KMS-11 (cell line): ENCODE measurements around the gene DDAH2.
A peak's percentile ranks its signal among the peaks of the same experiment; 100 is the strongest.

Experiments used
- H2AFZ ChIP-seq: fragments of 200-600 bp; sonication (generic); 2 replicates; pipeline ENCODE4 v1.6.1; 2016; ENCODE audit warnings: antibody characterized with exemption, mixed run types, low read depth
- H3K27ac ChIP-seq: fragments of 200-600 bp; sonication (generic); 2 replicates; pipeline ENCODE4 v1.6.1; 2016; ENCODE audit warnings: mild to moderate bottlenecking, mixed run types
- H3K27me3 ChIP-seq: fragments of 200-600 bp; sonication (generic); 2 replicates; pipeline ENCODE4 v1.6.1; 2017; ENCODE audit warnings: mild to moderate bottlenecking, low read depth, mixed run types, moderate library complexity; ENCODE audit not compliant: insufficient read depth
- H3K36me3 ChIP-seq: fragments of 200-600 bp; sonication (generic); 2 replicates; pipeline ENCODE4 v1.6.1; 2017; ENCODE audit warnings: mild to moderate bottlenecking, mixed run types; ENCODE audit not compliant: insufficient read depth
- H3K4me1 ChIP-seq: fragments of 200-600 bp; sonication (generic); 2 replicates; pipeline ENCODE4 v1.6.1; 2016; ENCODE audit warnings: mild to moderate bottlenecking, low read depth, mixed run types; ENCODE audit not compliant: poor library complexity, severe bottlenecking
- H3K4me2 ChIP-seq: fragments of 200-600 bp; sonication (generic); 2 replicates; pipeline ENCODE4 v1.7.0; 2016; ENCODE audit warnings: mild to moderate bottlenecking, mixed run types
- H3K4me3 ChIP-seq: fragments of 200-600 bp; sonication (generic); IDR thresholded peaks from 2 replicates; pipeline ENCODE4 v1.6.1; 2017; ENCODE audit warnings: low read depth, low read length, mixed read lengths; ENCODE audit not compliant: insufficient read depth
- H3K79me2 ChIP-seq: fragments of 200-600 bp; sonication (generic); 2 replicates; pipeline ENCODE4 v1.6.1; 2016; ENCODE audit warnings: low read depth, mixed run types; ENCODE audit not compliant: insufficient read depth
- H3K9ac ChIP-seq: fragments of 200-600 bp; sonication (generic); 2 replicates; pipeline ENCODE4 v1.6.1; 2016; ENCODE audit warnings: mild to moderate bottlenecking, mixed run types
- H4K20me1 ChIP-seq: fragments of 200-600 bp; sonication (generic); 2 replicates; pipeline ENCODE4 v1.6.1; 2016; ENCODE audit warnings: mild to moderate bottlenecking, mixed run types; ENCODE audit not compliant: insufficient read depth
- TF ChIP-seq, protein P1 (sequence below): fragments of 200-600 bp; sonication (generic); conservative IDR thresholded peaks from 2 replicates; pipeline ENCODE4 v1.6.1; 2017; ENCODE audit warnings: low read depth, mild to moderate bottlenecking, antibody characterized with exemption, low read length, moderate library complexity, mixed read lengths

Gene DDAH2

DNA sequence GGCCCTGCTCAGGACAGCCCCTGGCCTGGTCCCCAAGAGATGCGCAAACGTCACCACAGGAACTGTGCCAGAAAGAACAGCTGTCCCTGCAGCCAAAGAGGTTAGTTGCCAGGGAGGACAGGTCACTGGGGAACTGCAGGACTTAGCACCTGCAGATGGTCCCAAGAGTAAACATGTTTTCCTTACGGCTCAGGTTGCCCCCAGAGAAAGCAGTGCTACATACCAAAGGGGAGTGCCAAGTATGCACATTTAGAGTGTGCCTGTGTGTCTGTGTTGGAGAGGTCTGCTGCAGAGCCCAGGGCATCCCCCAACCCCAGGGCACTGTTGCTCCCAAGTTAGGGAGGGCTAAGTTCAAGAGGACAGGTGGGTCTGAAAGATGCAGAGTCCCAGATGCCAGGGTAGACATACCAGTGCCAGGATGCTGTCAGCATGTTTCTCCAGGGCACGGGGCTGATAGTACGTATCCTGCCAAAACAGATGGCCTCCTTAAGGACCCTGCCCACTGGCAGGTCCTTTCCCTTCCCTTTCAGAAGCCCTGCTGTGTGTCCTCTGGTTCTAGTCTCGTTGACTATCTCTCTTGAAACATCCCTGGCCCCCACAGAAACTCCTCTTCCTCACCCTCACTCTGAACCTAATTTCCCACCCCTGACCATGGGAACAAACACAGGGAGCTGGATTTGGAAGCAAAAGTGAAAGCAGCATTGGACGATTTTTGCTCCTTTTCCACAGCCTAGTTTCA, 27.3 kb downstream of the DDAH2 start:
- H3K4me3 ChIP-seq = no peak overlapping the region
- H4K20me1 ChIP-seq = no peaks in the 10 kb centered on the region
- H3K27me3 ChIP-seq = no peaks in the 10 kb centered on the region

DNA sequence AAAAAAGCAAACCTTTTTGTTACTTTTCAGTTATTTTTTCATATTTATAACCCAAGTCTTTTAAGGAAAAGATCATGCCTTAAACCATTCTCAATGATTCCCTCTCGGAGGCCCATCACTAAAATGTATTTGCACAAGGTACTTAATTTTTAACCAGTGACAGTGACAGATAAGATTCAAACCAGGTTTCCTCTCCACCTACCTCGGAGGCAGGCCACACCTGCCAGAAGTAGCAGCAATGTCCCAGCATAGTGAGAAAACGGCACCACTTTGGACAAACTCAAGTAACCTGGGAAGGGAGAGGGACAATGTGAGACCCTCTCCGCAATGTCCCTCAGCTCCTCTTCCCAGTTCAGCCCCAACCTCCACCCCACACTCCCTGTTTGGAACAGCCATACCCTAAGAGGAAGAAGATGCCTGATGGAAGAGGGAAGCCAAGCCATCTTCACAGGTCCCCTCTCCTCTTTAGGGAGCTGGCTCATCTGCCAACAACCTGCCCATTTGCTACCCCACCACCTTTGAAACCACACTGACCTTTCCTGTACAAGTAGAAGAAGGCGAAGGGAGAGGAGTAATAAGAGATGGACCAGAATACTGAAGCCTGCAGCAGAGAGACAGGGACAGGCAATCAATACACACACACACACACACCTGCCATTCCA, 28.2 kb downstream of the DDAH2 start:
- Histone ChIP-seq H3K27me3 (no peaks in the 10 kb centered on the region), H2AFZ (no peak overlapping the region), H3K4me1 (peaks cover 27% of the 10 kb centered on the region), H3K4me3 (no peak overlapping the region), H4K20me1 (no peaks in the 10 kb centered on the region), H3K79me2 (peaks cover 11% of the 10 kb centered on the region; the same call in 1 of the 2 replicates), H3K27ac (no peak overlapping the region), H3K4me2 (no peak overlapping the region; the same call in 1 of the 2 replicates), H3K36me3 (no peaks in the 10 kb centered on the region), H3K9ac (no peak overlapping the region)
- TF ChIP-seq, protein P1, sequence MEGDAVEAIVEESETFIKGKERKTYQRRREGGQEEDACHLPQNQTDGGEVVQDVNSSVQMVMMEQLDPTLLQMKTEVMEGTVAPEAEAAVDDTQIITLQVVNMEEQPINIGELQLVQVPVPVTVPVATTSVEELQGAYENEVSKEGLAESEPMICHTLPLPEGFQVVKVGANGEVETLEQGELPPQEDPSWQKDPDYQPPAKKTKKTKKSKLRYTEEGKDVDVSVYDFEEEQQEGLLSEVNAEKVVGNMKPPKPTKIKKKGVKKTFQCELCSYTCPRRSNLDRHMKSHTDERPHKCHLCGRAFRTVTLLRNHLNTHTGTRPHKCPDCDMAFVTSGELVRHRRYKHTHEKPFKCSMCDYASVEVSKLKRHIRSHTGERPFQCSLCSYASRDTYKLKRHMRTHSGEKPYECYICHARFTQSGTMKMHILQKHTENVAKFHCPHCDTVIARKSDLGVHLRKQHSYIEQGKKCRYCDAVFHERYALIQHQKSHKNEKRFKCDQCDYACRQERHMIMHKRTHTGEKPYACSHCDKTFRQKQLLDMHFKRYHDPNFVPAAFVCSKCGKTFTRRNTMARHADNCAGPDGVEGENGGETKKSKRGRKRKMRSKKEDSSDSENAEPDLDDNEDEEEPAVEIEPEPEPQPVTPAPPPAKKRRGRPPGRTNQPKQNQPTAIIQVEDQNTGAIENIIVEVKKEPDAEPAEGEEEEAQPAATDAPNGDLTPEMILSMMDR = no peak

More for the DNA sequence above, 27.3 kb downstream of the DDAH2 start:
- peak overlapping the region; percentile 77 for H3K4me2 ChIP-seq
- no peaks in the 10 kb centered on the region for H3K36me3 ChIP-seq
- peak overlapping the region; percentile 79; the same call in 1 of the 2 replicates for H3K9ac ChIP-seq
- H2AFZ ChIP-seq = peak overlapping the region; percentile 92; the same call in 1 of the 2 replicates
- peak overlapping the region; percentile 62; the same call in 1 of the 2 replicates for H3K27ac ChIP-seq
- H3K4me1 ChIP-seq = peaks cover 27% of the 10 kb centered on the region
- TF ChIP-seq, protein P1 = no peak
- H3K79me2 ChIP-seq = peaks cover 11% of the 10 kb centered on the region; the same call in 1 of the 2 replicates

DNA sequence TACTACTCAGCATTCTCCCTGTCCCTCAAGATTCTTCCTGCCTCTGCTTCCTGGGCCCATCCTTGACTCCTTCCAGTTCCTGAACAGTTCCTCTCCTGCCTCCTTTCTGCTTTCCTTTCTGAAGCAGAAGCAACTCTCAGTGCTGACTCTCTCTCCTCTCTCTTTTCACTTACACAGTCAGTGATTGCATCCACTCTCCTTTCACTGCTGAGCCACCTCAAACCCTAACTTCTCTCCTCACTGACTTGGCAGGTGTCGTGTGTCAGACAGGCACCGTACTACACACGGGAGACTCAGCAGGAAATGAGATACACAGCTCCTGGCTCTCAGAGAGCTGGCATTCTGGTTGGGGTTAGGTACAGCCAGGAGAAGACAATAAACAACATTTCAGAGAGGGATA, 31.5 kb downstream of the DDAH2 start:
- no peaks in the 10 kb centered on the region for H3K36me3 ChIP-seq

DNA sequence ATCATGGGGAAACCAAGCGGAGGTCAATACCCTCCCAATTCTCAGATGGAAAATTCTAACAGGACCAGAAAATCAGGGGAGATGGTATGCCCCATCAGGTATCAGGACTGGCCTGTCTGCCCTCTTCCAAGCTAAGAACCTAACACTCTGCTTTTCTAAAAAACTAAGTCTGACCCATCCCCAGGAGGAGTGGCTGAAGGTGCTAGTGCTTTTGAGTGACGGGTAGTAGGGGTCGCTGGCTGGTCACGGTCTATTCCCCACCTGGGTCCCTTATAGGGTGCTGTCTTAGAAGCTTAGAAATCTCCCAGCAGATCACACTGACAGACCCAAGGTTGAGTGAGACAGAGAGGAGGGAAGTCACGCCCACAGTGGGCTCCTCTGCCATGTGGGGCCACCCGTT, 35.6 kb downstream of the DDAH2 start:
- Histone ChIP-seq H2AFZ (no peak overlapping the region), H3K27me3 (no peaks in the 10 kb centered on the region), H3K4me2 (no peak overlapping the region), H3K9ac (no peak overlapping the region), H3K79me2 (no peaks in the 10 kb centered on the region; the same call in 1 of the 2 replicates), H3K4me3 (no peak overlapping the region), H3K4me1 (peaks cover 14% of the 10 kb centered on the region), H4K20me1 (no peaks in the 10 kb centered on the region), H3K27ac (no peak overlapping the region), H3K36me3 (no peaks in the 10 kb centered on the region)
- TF ChIP-seq, protein P1 = no peak

More for the DNA sequence above, 31.5 kb downstream of the DDAH2 start:
- peaks cover 10% of the 10 kb centered on the region; the same call in 1 of the 2 replicates for H3K79me2 ChIP-seq
- H3K4me2 ChIP-seq = no peak overlapping the region
- H4K20me1 ChIP-seq = no peaks in the 10 kb centered on the region
- H3K27me3 ChIP-seq = no peaks in the 10 kb centered on the region
- no peak overlapping the region for H3K9ac ChIP-seq
- no peak overlapping the region for H2AFZ ChIP-seq
- TF ChIP-seq, protein P1 = no peak
- peak overlapping the region; percentile 34; the same call in 1 of the 2 replicates for H3K27ac ChIP-seq
- H3K4me1 ChIP-seq = peaks cover 22% of the 10 kb centered on the region
- no peak overlapping the region for H3K4me3 ChIP-seq
